HepG2 (cell line): Measurements from ENCODE around the gene APOC3. TPM values are rescaled to one million over a fixed set of nuclear protein-coding genes. Genes with fewer than 3 reads are reported as not detected.

ENCODE experiments used
- BCL6 ChIP-seq: IDR thresholded peaks from 2 replicates; pipeline ENCODE4 v1.6.1; 2016; ENCODE audit warnings: missing genetic modification reagents, missing compliant biosample characterization
- DR1 ChIP-seq: sonication (generic); formaldehyde crosslinking; IDR thresholded peaks from 2 replicates; pipeline ENCODE4 v1.8.0; 2021; ENCODE audit warnings: mild to moderate bottlenecking, missing genetic modification reagents, inconsistent platforms
- EHMT2 ChIP-seq: fragments of 200-600 bp; sonication (generic); IDR thresholded peaks from 2 replicates; pipeline ENCODE4 v1.7.0; 2017; ENCODE audit warnings: antibody characterized with exemption, low read depth, low read length, borderline replicate concordance
- GABPA ChIP-seq, 2 experiments: IDR thresholded peaks; 2 replicates each; pipeline ENCODE4 v1.6.1; 2011 to 2016; ENCODE audit warnings: low read depth in 2 of 2, low read length in 1 of 2, missing biosample characterization in 1 of 2, missing genetic modification characterization in 1 of 2
- HIVEP1 ChIP-seq: sonication (generic); formaldehyde crosslinking; IDR thresholded peaks from 2 replicates; pipeline ENCODE4 v1.4.0; 2020; ENCODE audit warnings: mild to moderate bottlenecking, missing genetic modification reagents
- NCOA1 ChIP-seq: sonication (generic); formaldehyde crosslinking; IDR thresholded peaks from 2 replicates; pipeline ENCODE4 v1.9.0; 2021; ENCODE audit warnings: missing genetic modification reagents
- NR2F6 ChIP-seq, 2 experiments: IDR thresholded peaks; 2 replicates each; pipeline ENCODE4 v1.6.1; 2016; ENCODE audit warnings: antibody characterized with exemption in 1 of 2, mild to moderate bottlenecking in 1 of 2
- ONECUT2 ChIP-seq: sonication (generic); formaldehyde crosslinking; IDR thresholded peaks from 2 replicates; pipeline ENCODE4 v1.4.0; 2020; ENCODE audit warnings: missing genetic modification reagents
- RXRA ChIP-seq: sonication (generic); formaldehyde crosslinking; IDR thresholded peaks from 2 replicates; pipeline ENCODE4 v1.5.1; 2020; ENCODE audit warnings: missing genetic modification reagents
- SAP130 ChIP-seq: IDR thresholded peaks from 2 replicates; pipeline ENCODE4 v1.6.1; 2016; ENCODE audit warnings: low read depth
- SMAD3 ChIP-seq: sonication (generic); formaldehyde crosslinking; IDR thresholded peaks from 2 replicates; pipeline ENCODE4 v1.4.0; 2020; ENCODE audit warnings: missing genetic modification reagents
- SMARCE1 ChIP-seq: fragments of 450-650 bp; IDR thresholded peaks from 2 replicates; pipeline ENCODE4 v1.6.1; 2017; ENCODE audit warnings: borderline replicate concordance
- SP5 ChIP-seq: IDR thresholded peaks from 2 replicates; pipeline ENCODE4 v1.6.1; 2016; ENCODE audit warnings: low read depth, borderline replicate concordance
- SRF ChIP-seq: IDR thresholded peaks from 2 replicates; pipeline ENCODE4 v1.6.1; 2011; ENCODE audit warnings: mild to moderate bottlenecking, low read depth, low read length, moderate library complexity
- TGIF2 ChIP-seq: IDR thresholded peaks from 2 replicates; pipeline ENCODE4 v1.6.1; 2016; ENCODE audit warnings: control low read depth, missing compliant biosample characterization
- TOE1 ChIP-seq: sonication (generic); formaldehyde crosslinking; IDR thresholded peaks from 2 replicates; pipeline ENCODE4 v1.4.0; 2020; ENCODE audit warnings: mild to moderate bottlenecking, missing genetic modification reagents
- U2AF2 ChIP-seq: fragments of 200-400 bp; formaldehyde crosslinking; IDR thresholded peaks from 2 replicates; pipeline ENCODE4 v1.6.1; 2017; ENCODE audit warnings: low read depth, mild to moderate bottlenecking, low read length
- ZEB1 ChIP-seq: IDR thresholded peaks from 2 replicates; pipeline ENCODE4 v1.6.1; 2012; ENCODE audit warnings: mild to moderate bottlenecking, low read depth, inconsistent platforms; ENCODE audit not compliant: insufficient replicate concordance
- ZNF543 ChIP-seq: sonication (generic); formaldehyde crosslinking; IDR thresholded peaks from 2 replicates; pipeline ENCODE4 v1.4.0; 2020; ENCODE audit warnings: mild to moderate bottlenecking, missing genetic modification reagents
- ZNF556 ChIP-seq: sonication (generic); formaldehyde crosslinking; IDR thresholded peaks from 2 replicates; pipeline ENCODE4 v1.4.0; 2020; ENCODE audit warnings: mild to moderate bottlenecking, missing genetic modification reagents, borderline replicate concordance
- ZNF589 ChIP-seq: sonication (generic); formaldehyde crosslinking; conservative IDR thresholded peaks from 2 replicates; pipeline ENCODE4 v1.8.0; 2022; ENCODE audit warnings: mild to moderate bottlenecking, moderate library complexity, missing genetic modification reagents
- ZNF746 ChIP-seq: sonication (generic); formaldehyde crosslinking; IDR thresholded peaks from 2 replicates; pipeline ENCODE4 v1.8.0; 2022; ENCODE audit warnings: mild to moderate bottlenecking, missing genetic modification reagents
- polyA plus RNA-seq, 8 experiments: library from polyadenylated mRNA; depleted of rRNA in 3 of 8; stranded (reverse) in 7 of 8; unstranded in 1 of 8; fragments of >200 nt; fragmentation: Illumina TruSeq in 4 of 8; extraction: Trizol in 4 of 8; gene quantifications; 2 replicates each; pipeline versions ENCODE4 v1.2.1 to v1.2.3, GENCODE V29; 2011 to 2016; ENCODE audit warnings: low read depth in 4 of 8, missing spikeins in 1 of 8, mixed read lengths in 1 of 8; ENCODE audit not compliant: insufficient read depth in 1 of 8
- total RNA-seq, 5 experiments: library from RNA; depleted of rRNA; stranded (reverse); fragments of >200 nt; fragmentation: Illumina TruSeq; extraction: Trizol; gene quantifications; 2 replicates each; pipeline ENCODE4 v1.2.3, GENCODE V29; 2016; ENCODE audit warnings: low read depth in 1 of 5
- TF ChIP-seq, protein P1 (sequence below): IDR thresholded peaks from 2 replicates; pipeline ENCODE4 v1.6.1; 2016
- TF ChIP-seq, protein P2 (sequence below): sonication (generic); formaldehyde crosslinking; IDR thresholded peaks from 2 replicates; pipeline ENCODE4 v1.4.0; 2020; ENCODE audit warnings: missing genetic modification reagents
- TF ChIP-seq, protein P3 (sequence below): sonication (generic); formaldehyde crosslinking; IDR thresholded peaks from 2 replicates; pipeline ENCODE4 v1.4.0; 2020; ENCODE audit warnings: missing genetic modification reagents

APOC3 gene
- total and polyA plus RNA-seq, 2 of the 13 experiments (the other 11 are each of a cell fraction or from before 2014, with no cell fraction given), result 314 to 687 TPM

- TF ChIP-seq EHMT2, result no peak
- TF ChIP-seq, protein P1, sequence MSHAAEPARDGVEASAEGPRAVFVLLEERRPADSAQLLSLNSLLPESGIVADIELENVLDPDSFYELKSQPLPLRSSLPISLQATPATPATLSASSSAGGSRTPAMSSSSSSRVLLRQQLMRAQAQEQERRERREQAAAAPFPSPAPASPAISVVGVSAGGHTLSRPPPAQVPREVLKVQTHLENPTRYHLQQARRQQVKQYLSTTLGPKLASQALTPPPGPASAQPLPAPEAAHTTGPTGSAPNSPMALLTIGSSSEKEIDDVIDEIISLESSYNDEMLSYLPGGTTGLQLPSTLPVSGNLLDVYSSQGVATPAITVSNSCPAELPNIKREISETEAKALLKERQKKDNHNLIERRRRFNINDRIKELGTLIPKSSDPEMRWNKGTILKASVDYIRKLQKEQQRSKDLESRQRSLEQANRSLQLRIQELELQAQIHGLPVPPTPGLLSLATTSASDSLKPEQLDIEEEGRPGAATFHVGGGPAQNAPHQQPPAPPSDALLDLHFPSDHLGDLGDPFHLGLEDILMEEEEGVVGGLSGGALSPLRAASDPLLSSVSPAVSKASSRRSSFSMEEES (CRISPR knock-in tag), result peak; percentile 76; the same call in 1 of the 2 replicates
- TF ChIP-seq SAP130 (CRISPR knock-in tag), result 0 out of 2 replicates have a peak, but pooled peaks have one; percentile 51
- peak; percentile 46; the same call in 1 of the 2 replicates for TF ChIP-seq DR1
- no peak for TF ChIP-seq ZEB1
- TF ChIP-seq NCOA1, result peak; percentile 73
- no peak for TF ChIP-seq SMAD3 (CRISPR knock-in tag)
- TF ChIP-seq TOE1 (CRISPR knock-in tag), result no peak; the same call in 1 of the 2 replicates
- no peak for TF ChIP-seq ONECUT2 (CRISPR knock-in tag)
- TF ChIP-seq, protein P2, sequence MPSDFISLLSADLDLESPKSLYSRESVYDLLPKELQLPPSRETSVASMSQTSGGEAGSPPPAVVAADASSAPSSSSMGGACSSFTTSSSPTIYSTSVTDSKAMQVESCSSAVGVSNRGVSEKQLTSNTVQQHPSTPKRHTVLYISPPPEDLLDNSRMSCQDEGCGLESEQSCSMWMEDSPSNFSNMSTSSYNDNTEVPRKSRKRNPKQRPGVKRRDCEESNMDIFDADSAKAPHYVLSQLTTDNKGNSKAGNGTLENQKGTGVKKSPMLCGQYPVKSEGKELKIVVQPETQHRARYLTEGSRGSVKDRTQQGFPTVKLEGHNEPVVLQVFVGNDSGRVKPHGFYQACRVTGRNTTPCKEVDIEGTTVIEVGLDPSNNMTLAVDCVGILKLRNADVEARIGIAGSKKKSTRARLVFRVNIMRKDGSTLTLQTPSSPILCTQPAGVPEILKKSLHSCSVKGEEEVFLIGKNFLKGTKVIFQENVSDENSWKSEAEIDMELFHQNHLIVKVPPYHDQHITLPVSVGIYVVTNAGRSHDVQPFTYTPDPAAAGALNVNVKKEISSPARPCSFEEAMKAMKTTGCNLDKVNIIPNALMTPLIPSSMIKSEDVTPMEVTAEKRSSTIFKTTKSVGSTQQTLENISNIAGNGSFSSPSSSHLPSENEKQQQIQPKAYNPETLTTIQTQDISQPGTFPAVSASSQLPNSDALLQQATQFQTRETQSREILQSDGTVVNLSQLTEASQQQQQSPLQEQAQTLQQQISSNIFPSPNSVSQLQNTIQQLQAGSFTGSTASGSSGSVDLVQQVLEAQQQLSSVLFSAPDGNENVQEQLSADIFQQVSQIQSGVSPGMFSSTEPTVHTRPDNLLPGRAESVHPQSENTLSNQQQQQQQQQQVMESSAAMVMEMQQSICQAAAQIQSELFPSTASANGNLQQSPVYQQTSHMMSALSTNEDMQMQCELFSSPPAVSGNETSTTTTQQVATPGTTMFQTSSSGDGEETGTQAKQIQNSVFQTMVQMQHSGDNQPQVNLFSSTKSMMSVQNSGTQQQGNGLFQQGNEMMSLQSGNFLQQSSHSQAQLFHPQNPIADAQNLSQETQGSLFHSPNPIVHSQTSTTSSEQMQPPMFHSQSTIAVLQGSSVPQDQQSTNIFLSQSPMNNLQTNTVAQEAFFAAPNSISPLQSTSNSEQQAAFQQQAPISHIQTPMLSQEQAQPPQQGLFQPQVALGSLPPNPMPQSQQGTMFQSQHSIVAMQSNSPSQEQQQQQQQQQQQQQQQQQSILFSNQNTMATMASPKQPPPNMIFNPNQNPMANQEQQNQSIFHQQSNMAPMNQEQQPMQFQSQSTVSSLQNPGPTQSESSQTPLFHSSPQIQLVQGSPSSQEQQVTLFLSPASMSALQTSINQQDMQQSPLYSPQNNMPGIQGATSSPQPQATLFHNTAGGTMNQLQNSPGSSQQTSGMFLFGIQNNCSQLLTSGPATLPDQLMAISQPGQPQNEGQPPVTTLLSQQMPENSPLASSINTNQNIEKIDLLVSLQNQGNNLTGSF, result no peak
- 0 out of 2 replicates have a peak, but pooled peaks have one; percentile 24 for TF ChIP-seq U2AF2
- TF ChIP-seq GABPA (IDR thresholded peaks at IDR 0.05; ENCODE audit: low read depth, low read length), result no peak
- peak; percentile 38; the same call in 1 of the 2 replicates for TF ChIP-seq GABPA (CRISPR knock-in tag; IDR thresholded peaks at IDR 0.05; ENCODE audit: low read depth)
- TF ChIP-seq HIVEP1 (CRISPR knock-in tag), result peak; percentile 70
- TF ChIP-seq SRF, result no peak
- peak; percentile 77 for TF ChIP-seq BCL6 (CRISPR knock-in tag)
- peak; percentile 69; the same call in 1 of the 2 replicates for TF ChIP-seq ZNF589 (CRISPR knock-in tag)
- TF ChIP-seq, protein P3, sequence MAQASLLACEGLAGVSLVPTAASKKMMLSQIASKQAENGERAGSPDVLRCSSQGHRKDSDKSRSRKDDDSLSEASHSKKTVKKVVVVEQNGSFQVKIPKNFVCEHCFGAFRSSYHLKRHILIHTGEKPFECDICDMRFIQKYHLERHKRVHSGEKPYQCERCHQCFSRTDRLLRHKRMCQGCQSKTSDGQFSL (CRISPR knock-in tag), result no peak
- peak; percentile 58; the same call in 1 of the 2 replicates for TF ChIP-seq ZNF746 (CRISPR knock-in tag)
- no peak for TF ChIP-seq SMARCE1
- TF ChIP-seq NR2F6 (IDR thresholded peaks at IDR 0.05), result peak; percentile 99
- TF ChIP-seq NR2F6 (CRISPR knock-in tag; IDR thresholded peaks at IDR 0.05), result peak; percentile 98
- no peak for TF ChIP-seq ZNF556 (CRISPR knock-in tag)
- 0 out of 2 replicates have a peak, but pooled peaks have one; percentile 42 for TF ChIP-seq SP5 (CRISPR knock-in tag)
- no peak for TF ChIP-seq TGIF2
- TF ChIP-seq RXRA (CRISPR knock-in tag), result peak; percentile 98
- TF ChIP-seq ZNF543 (CRISPR knock-in tag), result 0 out of 2 replicates have a peak, but pooled peaks have one; percentile 20
Measured at GRCh38 chr11:116792144-116792868, 37.4 kb upstream of the APOC3 start (continued).
